ENCODE results near the gene PRCC.
"Not testable (repeated sequence)": the region's sequence is repeated elsewhere in the genome, so short reads cannot be mapped to it uniquely, and the experiment has no call there.

PRCC gene

GRCh38 chr1:156744786-156745419 is 22.4 kb upstream of the PRCC start:
- no peak for DNase-seq

- DNase-seq: no peak
Measured at GRCh38 chr1:156745881-156746280, 21.5 kb upstream of the PRCC start.

GRCh38 chr1:156746406-156746727 is 21.0 kb upstream of the PRCC start:
- DNase-seq: no peak

GRCh38 chr1:156746728-156747631 is 20.4 kb upstream of the PRCC start:
- DNase-seq: peak; percentile 96

- DNase-seq: peak; percentile 38
Measured at GRCh38 chr1:156747742-156748669, 19.3 kb upstream of the PRCC start.

- peak; percentile 60 for DNase-seq
Measured at GRCh38 chr1:156748670-156749418, 18.5 kb upstream of the PRCC start.

- no peak for DNase-seq
Measured at GRCh38 chr1:156749419-156750118, 17.8 kb upstream of the PRCC start.

GRCh38 chr1:156750191-156750672 is 17.1 kb upstream of the PRCC start:
- peak; percentile 49 for DNase-seq

- peak; percentile 64 for DNase-seq
Measured at GRCh38 chr1:156750711-156751450, 16.5 kb upstream of the PRCC start.

GRCh38 chr1:156751451-156751756 is 15.9 kb upstream of the PRCC start, which contains the start of gene HDGF:
Gene HDGF, minus strand, starts transcription at chr1:156751675. Its CDS starts 246 bp downstream, at chr1:156751429.
- no peak for DNase-seq

GRCh38 chr1:156751757-156752481 is 15.4 kb upstream of the PRCC start:
- DNase-seq: peak; percentile 99

GRCh38 chr1:156752843-156753482 is 14.4 kb upstream of the PRCC start:
- DNase-seq: no peak

- no peak for DNase-seq
Measured at GRCh38 chr1:156754219-156754618, 13.1 kb upstream of the PRCC start.

- DNase-seq: no peak
Measured at GRCh38 chr1:156755527-156755950, 11.8 kb upstream of the PRCC start.

- no peak for DNase-seq
Measured at GRCh38 chr1:156756355-156756754, 11.0 kb upstream of the PRCC start.

GRCh38 chr1:156757572-156758253 is 9.6 kb upstream of the PRCC start:
- not testable (repeated sequence) for DNase-seq

GRCh38 chr1:156760092-156760795 is 7.1 kb upstream of the PRCC start:
- DNase-seq: no peak

- no peak for DNase-seq
Measured at GRCh38 chr1:156760796-156761104, 6.6 kb upstream of the PRCC start.

GRCh38 chr1:156765136-156765535 is 2.2 kb upstream of the PRCC start:
- DNase-seq: not testable (repeated sequence)

Measured in right hindlimb (tissue), 1 donor.